Cerebellar nuclear complex (tissue), 1 donor: Measurements from ENCODE around the gene OR52R1.
"Not testable (repeated sequence)": the region's sequence is repeated elsewhere in the genome, so short reads cannot be mapped to it uniquely, and the experiment has no call there.

Experiments used
- DNase-seq, 2 experiments: peaks; one replicate each; lab custom pipeline; 2025; lab: John Stamatoyannopoulos, UW

OR52R1 gene

DNA sequence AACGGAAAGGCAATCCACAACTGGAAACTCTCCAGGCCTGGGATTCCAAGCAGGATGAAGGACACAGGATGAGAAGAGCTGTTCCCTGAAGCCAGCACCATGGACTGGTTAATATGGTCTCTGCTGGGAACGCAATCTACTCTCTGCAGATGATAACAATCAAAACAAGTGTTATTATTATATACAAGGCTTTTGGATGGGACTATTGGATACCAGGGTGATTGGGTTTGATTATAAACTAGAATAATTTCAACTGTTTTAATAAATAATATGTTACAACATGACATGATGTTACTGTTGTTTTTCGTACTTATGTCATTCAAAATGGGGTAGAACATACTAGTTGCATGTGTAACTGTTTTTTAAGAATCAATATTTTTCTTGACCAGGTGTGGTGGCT lies at the start of gene OR52R1:
OR52R1 (minus strand) TSS at position 101 of the 400 bp plus-strand sequence; CDS start at position 101, 0 bp downstream.
- no peak for DNase-seq

DNA sequence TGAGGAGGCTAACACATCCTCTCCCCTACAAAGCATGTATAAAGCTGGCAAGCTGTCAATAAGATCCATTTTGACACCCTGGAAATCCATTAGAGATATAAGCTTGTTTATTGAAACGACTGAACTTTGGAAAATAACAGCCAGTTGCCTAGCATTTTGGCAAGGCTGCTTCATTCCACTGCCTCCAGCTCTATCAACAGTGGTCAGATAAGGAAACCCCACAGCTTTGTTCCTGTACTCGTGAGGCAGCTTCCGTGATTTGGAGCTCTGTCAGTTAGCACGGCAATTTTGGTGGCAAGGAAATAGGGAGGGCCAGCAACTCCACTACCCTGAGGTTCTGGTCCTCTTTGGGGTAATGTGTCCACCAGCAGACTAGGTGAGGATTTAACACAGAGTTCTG lies 46.9 kb upstream of the OR52R1 start:
- no peak for DNase-seq

DNA sequence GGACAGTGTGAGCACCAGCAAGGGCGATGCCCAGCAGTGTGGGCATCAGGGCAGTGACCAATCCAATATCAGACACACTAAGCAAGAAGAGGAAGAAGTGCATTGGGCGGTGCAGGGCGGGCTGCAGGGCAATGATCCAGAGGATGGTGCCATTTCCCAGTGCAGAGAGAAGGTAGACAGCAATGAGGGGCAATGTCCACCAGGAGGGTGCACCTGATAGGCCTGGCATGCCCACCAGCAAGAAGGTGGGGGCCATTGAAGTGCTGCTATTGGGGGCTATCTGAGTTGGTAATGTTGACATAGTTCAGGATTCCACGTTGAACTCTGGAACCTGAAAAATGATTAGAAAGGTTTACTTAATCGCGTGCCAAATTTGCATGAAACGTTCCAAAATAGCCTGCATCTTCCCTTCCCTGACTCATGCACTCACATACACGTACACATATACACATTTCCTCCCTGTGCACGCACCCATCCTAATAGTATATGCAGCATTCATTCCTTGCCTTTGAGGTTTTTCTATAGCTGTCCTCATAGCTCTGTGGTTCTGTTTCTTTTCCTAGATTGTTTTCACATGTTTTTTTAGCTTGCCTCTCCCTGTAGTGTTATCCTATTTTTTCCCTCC lies 44.8 kb upstream of the OR52R1 start, which contains the start of gene OR51S1:
OR51S1 (minus strand) TSS at position 301 of the 625 bp plus-strand sequence; CDS start at position 301, 0 bp downstream.
- DNase-seq, result no peak

DNA sequence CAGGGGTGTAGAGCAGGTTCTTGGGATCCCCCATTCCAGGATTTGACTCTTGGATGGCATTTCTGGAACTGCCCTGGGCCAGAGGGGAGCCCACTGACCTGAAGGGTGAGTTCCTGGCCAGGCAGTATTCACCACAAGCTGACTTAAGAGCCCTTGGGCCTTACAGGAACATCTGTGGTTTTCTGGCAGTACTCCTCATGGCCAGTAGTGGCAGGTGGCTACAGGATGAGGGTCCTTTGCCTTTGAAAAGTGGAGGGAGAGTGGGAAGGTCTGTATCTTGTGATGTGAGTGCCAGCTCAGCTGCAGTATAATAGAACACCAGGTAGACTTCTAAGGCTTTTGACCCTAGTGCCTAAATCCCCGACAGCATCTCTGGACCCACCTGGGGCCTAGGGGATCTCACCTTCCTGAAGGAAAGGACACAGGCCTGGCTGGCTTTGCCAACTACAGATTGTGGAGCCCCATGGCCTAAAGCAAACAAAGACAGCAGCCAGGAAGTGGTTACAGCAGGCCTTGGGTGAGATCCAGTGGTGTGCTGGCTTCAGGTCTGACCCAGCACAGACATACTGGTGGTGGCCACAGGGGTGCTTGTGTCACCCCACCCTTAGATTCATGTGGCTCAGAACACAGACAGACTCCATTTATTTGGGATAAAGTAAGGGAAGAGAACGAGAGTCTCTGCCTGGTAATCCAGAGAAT lies 35.8 kb upstream of the OR52R1 start:
- DNase-seq, result no peak

DNA sequence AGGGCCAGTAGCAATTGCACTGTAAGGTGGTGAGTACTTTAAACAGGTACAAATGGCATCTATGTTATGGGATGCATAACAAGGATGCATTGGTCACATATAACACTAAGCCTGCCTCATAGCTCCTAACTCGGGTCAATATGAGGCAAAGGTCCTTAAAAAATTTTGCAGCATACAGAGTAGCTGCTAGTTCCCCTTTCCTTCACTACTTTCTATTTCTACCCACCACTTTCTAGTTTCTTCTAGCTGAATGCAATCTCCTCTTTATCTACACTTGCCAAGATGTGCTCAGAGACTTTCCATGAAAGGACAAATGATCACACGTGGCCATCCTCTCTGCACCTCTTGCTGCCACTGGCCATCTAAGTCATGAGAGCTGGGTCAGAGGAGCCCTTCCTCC lies 26.7 kb upstream of the OR52R1 start:
- no peak for DNase-seq

DNA sequence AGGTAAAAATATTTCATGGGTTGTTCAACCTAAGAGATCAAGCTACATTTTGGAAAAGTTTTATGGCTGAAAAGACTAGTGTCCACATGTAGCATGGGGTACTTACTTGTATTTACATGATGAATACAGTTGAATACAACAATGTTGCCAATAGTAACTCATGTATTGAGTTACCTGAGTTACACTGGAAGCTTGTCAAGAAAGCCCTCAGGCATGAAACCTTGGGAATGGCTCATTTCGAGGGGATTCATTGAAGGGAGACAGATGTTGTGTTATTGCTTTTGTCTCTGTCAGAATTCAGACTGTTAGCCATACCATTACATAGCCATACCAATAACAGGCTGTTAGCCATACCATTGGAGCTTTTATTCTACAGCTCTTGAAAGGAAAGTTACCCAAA lies 26.2 kb upstream of the OR52R1 start:
- no peak for DNase-seq

DNA sequence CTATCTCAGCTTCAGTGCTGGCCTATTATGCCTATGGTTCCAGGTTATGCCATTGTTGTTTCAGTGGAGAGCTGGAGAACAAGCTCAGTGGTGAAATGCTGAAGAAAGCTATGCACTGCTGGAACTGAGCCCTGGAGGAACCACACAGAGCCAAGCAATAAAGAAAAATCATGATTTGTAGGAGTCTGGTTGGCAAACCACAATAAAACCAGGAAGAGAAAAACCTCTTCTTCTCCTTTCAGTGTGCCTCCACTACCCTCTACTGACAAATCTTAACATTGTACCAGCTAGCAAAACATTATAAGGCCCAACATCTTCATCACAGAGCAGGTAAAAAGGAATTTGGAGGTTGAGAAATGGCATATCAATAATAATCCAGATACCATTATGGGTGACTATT lies 22.2 kb upstream of the OR52R1 start:
- DNase-seq, result no peak

DNA sequence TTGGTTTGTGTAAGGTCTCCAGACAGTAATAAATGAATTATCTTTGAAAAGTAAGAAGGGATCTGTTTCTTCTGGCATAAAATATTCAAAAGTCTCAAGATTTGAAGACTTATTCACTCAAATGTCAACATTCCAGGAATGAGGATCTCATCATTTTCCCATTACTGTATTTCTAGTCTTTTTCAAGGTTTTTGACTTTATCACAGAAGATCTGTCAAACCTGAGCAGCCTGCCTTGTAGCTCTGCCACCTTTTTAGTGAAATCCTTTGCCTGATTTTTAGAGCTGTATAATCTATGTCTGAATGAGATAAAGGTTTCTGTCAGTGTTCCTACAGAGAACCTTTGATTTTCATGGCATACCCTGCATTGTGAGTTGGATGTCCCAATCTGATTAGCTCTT lies 21.0 kb upstream of the OR52R1 start:
- no peak for DNase-seq

DNA sequence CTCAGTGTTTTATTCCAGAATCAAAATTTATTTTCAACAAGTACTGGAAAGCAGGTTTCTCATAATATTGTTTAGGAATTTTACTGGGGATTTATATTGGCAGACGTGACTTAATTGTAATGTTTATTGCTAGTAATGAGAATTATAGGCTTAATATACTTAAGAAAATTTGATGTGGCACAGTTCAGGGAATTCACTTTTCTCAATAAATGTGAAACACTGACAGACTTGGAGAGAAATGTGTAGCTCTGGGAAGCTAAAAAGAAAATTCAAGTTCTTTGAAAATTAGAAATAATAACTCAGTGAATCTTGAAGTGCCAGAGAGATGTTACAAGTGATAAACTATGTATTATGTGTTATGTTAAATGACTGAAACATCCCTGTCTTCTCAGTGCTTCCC lies 16.8 kb upstream of the OR52R1 start, which contains the start of gene OR51F2:
OR51F2 (plus strand) TSS at position 301 of the 400 bp plus-strand sequence. CDS start 101 bp downstream, outside the sequence.
- DNase-seq, result no peak

DNA sequence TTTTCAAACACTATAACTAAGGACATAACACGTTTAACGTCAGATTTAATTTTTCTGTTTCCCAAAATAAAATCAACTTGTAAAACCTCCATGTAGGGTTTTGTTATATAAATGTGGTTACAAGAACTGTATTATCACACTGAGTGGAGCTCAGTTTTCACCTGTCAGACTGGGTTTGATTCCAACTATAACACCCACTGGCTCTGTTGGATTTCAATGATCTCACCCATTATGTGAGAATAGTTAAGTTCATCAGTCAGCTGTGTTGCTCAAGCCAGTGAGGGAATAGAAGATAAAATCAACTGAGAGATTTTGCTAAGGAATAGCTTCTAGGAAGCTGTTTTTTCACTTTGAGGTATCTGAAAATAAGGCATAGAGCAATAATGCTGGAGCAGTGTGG lies 5.1 kb upstream of the OR52R1 start:
- no peak for DNase-seq

DNA sequence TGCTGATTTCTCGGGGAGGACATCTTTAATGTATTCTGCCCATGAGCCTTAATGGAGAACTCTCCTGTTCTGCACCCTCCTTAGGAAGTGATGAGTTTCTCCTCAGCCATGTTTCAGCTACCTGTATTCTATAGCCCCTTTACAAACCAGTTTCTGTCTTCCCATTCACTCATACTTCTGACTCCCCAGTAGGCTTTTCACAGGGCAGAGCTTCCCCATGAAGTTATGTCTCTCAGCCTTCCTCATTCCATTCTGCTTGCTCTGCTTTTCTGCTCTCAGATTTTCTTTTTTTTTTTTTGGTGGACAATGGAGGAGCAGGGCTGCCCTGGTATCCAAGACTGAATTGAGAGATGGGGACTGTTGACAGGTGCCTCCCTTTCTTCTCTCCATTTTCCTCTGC lies 4.3 kb upstream of the OR52R1 start:
- DNase-seq, result no peak

DNA sequence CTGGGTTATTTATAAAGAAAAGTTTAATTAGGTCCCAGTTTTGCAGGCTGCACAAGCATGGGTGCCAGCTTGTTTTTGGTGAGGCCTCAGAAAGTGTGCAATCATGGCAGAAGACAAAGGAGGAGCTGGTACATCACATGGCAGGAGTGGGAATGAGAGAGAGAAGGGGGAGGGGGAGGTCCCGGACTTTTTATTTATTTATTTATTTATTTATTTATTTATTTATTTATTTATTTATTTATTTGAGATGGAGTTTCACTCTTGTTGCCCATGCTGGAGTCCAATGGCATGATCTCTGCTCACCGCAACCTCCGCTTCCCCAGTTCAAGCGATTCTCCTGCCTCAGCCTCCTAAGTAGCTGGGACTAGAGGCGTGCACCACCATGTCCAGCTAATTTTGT lies 2.9 kb downstream of the OR52R1 start:
- not testable (repeated sequence) for DNase-seq

DNA sequence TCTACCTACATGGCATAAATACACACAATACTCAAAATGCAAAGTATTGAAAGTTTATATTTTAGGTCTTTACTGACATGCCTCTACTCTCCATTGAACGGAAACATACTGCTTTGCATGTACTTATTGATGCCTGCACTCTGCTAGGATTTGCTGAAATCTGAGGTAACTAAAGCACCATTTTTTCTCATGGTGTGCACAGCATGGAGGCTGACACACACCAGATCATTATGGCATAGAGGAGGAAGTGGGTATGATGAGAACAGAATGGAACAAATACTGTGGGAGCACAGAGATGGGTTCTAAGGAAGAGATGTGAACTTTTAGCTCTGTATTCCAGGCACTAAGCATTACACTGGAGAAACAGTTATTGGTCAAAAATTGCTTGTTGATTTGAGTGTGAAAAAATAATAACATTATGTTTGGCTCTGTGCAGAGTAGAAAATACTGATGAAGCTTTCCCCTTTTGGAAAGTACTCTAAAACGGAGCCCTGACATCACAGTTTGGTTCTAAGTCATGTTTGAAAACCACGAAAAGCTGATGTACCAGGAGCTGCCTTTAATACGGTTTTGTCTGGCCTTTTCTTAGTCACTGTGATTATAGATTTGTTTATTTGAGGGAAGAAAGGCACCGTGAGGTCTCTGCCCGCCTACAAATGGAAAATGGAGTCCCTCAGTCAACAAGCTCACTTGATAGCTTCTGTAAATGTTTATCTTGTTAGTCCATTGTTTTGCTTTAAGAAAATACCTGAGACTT lies 5.6 kb downstream of the OR52R1 start:
- DNase-seq, result no peak

DNA sequence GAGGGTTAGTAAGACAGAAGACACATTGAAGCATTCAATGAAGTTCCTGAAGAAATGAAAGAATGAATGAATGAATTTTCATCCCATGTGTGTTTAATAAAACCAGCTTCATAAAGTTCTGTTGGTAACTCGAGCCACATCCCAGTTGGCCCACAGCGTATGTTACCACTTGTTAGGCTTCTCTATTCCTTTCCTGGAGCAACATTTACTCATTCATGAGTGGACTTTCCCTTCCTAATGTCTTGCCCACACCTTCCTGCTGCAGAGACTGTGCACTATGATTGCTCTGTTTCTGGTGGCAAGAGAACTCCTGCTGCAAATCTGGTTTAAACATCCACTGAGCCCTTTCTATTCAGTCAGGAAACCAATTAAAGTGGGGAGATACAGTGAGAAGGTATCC lies 7.0 kb downstream of the OR52R1 start:
- DNase-seq, result no peak

DNA sequence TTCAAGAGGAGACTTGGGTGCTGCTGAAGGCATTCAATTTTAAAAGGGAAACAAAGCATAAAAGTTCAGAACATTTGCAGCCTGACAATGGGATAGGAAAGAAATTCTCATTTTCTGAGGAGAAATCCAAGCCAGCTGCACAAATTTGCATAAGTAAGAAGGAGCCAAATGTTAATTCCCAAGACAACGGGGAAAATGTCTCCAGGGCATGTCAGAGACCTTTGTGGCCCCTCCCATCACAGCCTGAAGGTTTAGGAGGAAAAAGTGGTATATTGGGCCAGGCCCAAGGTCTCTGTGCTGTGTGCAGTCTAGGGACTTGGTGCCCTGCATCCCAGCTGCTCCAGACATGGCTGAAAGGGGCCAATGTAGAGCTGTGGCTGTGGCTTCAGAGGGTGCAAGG lies 21.7 kb downstream of the OR52R1 start:
- DNase-seq, result no peak

DNA sequence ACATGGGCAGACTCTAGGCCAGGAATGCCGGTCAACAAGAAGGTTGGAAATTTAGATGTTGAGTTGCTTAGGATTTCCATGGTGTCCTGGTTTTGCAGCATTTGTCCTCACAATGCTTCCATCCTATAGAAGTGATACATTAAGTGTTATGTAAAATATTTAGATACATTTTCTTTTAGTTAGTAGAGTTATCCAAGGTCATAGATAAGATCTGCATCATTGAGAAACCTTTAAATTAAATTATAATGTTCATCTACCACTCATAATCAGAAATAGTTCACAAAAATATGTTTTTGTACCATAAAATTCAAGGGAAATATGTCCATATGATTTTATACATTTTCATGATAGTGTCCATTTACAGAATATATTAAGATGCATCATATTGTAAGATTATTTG lies 34.3 kb downstream of the OR52R1 start, which contains the start of gene OR51F1:
OR51F1 (minus strand) TSS at position 101 of the 400 bp plus-strand sequence; CDS start at position 101, 0 bp downstream.
- no peak for DNase-seq

DNA sequence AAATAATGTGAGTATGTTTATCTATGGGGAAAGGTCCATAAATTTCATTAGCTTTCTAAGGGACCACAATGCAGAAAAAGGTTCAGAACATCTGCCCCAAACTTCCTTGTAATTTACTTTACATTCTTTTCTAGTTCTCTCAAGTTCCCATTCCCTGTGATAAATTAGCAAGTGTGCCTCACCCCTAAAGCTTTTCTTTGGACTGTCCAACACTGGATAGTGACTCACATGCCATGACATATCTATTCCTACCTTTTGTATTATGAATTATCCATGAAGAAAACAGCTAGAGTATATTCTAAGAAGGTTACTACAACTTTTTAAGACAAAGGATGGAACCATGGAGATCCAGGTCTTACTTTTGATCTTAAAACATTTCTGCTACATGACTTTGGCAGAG lies 36.1 kb downstream of the OR52R1 start:
- no peak for DNase-seq

DNA sequence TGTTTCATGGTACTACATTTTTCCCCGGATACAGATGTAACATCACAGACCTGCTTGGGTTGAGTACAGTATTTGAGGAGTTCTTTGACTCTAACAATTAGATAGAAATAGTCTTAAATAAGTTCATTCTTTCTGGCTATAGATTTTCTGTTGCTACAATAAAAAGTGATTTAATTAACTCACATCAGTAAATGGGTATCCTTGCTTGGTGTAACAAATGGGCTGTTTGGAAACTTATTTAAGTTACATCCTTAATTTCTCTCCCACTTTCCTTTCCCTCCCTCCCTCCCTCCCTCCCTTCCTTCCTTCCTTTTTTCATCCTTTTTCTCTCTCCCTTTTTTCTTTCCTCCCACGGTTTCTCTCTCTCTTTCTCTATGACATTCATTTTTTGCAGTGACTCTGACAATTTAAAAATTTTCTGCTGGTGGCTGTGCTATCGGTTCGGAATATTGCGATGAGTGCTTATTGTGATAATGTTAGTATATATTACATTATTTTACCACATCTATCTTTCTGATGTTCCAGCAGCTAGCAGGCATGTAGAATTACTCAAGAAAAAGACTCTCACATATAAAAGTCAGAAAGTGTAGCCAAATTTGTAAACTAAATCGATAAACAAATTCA lies 37.6 kb downstream of the OR52R1 start:
- no peak for DNase-seq

DNA sequence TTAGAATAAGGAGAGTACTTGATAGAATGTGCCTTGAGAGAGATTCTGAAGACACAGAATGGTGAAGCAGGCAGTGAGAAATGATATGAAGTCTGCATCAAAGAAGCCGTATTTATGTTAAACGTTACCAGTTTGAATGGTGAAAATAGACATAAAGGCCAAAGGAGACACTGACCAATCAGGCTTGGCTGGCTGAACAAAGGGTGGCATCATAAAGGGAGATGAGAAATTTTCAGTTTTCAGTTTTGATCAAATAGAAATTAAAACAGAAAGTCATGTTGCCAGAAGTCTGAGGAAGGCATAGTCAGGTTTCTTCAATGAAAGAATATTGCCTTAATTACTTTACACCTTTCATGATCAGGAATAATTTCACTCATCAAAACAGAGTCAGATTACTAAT lies 41.1 kb downstream of the OR52R1 start:
- no peak for DNase-seq
